HepG2 (cell line): ENCODE measurements around the gene NDUFS7. TPM values are rescaled to one million over a fixed set of nuclear protein-coding genes. Genes with fewer than 3 reads are reported as not detected.

Experiments used
- ARNTL ChIP-seq: sonication (generic); formaldehyde crosslinking; IDR thresholded peaks from 2 replicates; pipeline ENCODE4 v1.4.0; 2020; ENCODE audit warnings: mild to moderate bottlenecking, missing genetic modification reagents
- ATF7 ChIP-seq, 2 experiments: fragments of 450-650 bp in 1 of 2; sonication (generic) in 1 of 2; formaldehyde crosslinking in 1 of 2; IDR thresholded peaks; 2 replicates each; pipeline versions ENCODE4 v1.4.0 to v1.6.1; 2016 to 2020; ENCODE audit warnings: antibody characterized with exemption in 1 of 2, mild to moderate bottlenecking in 1 of 2, missing genetic modification reagents in 1 of 2
- BCL3 ChIP-seq: sonication (generic); formaldehyde crosslinking; IDR thresholded peaks from 2 replicates; pipeline ENCODE4 v1.5.1; 2020; ENCODE audit warnings: mild to moderate bottlenecking, missing genetic modification reagents, moderate library complexity
- BHLHE40 ChIP-seq: IDR thresholded peaks from 2 replicates; pipeline ENCODE4 v1.6.1; 2011; ENCODE audit warnings: low read length, improper control_type of control experiment
- E2F1 ChIP-seq: sonication (generic); formaldehyde crosslinking; IDR thresholded peaks from 2 replicates; pipeline ENCODE4 v1.5.0; 2020; ENCODE audit warnings: missing genetic modification reagents
- GPBP1L1 ChIP-seq: sonication (generic); formaldehyde crosslinking; IDR thresholded peaks from 2 replicates; pipeline ENCODE4 v1.5.0; 2020; ENCODE audit warnings: mild to moderate bottlenecking, missing genetic modification reagents
- HINFP ChIP-seq: sonication (generic); formaldehyde crosslinking; IDR thresholded peaks from 2 replicates; pipeline ENCODE4 v1.4.0; 2020; ENCODE audit warnings: low read depth, mild to moderate bottlenecking, missing genetic modification reagents
- NKX3-1 ChIP-seq: sonication (generic); formaldehyde crosslinking; IDR thresholded peaks from 2 replicates; pipeline ENCODE4 v1.5.0; 2020; ENCODE audit warnings: missing genetic modification reagents
- PAF1 ChIP-seq: IDR thresholded peaks from 2 replicates; pipeline ENCODE4 v1.6.1; 2016; ENCODE audit warnings: missing genetic modification reagents, missing compliant biosample characterization
- SKI ChIP-seq: fragments of 450-650 bp; IDR thresholded peaks from one replicate; pipeline ENCODE4 v1.6.1; 2018; ENCODE audit warnings: mild to moderate bottlenecking; ENCODE audit not compliant: partially characterized antibody
- TEF ChIP-seq: sonication (generic); formaldehyde crosslinking; IDR thresholded peaks from 2 replicates; pipeline ENCODE4 v1.5.0; 2020; ENCODE audit warnings: missing genetic modification reagents
- TRIM24 ChIP-seq: sonication (generic); formaldehyde crosslinking; IDR thresholded peaks from 2 replicates; pipeline ENCODE4 v1.8.0; 2022; ENCODE audit warnings: mild to moderate bottlenecking, missing genetic modification reagents
- WIZ ChIP-seq: sonication (generic); formaldehyde crosslinking; IDR thresholded peaks from 2 replicates; pipeline ENCODE4 v1.5.1; 2020; ENCODE audit warnings: mild to moderate bottlenecking, missing genetic modification reagents
- ZNF274 ChIP-seq: sonication (generic); formaldehyde crosslinking; IDR thresholded peaks from 2 replicates; pipeline ENCODE4 v1.5.1; 2020; ENCODE audit warnings: mild to moderate bottlenecking, missing genetic modification reagents
- ZNF367 ChIP-seq: sonication (generic); formaldehyde crosslinking; IDR thresholded peaks from 2 replicates; pipeline ENCODE4 v1.4.0; 2020; ENCODE audit warnings: missing genetic modification reagents, borderline replicate concordance
- ZNF670 ChIP-seq: sonication (generic); formaldehyde crosslinking; IDR thresholded peaks from 2 replicates; pipeline ENCODE4 v1.8.0; 2022; ENCODE audit warnings: mild to moderate bottlenecking, missing genetic modification reagents, borderline replicate concordance
- ZNF709 ChIP-seq: sonication (generic); formaldehyde crosslinking; IDR thresholded peaks from 2 replicates; pipeline ENCODE4 v1.5.0; 2020; ENCODE audit warnings: mild to moderate bottlenecking, missing genetic modification reagents
- ZNF780A ChIP-seq: sonication (generic); formaldehyde crosslinking; IDR thresholded peaks from 2 replicates; pipeline ENCODE4 v1.8.0; 2022; ENCODE audit warnings: mild to moderate bottlenecking, missing genetic modification reagents, moderate library complexity
- ZSCAN20 ChIP-seq: sonication (generic); formaldehyde crosslinking; IDR thresholded peaks from 2 replicates; pipeline ENCODE4 v1.4.0; 2020; ENCODE audit warnings: missing genetic modification reagents, mild to moderate bottlenecking, borderline replicate concordance
- polyA plus RNA-seq, 8 experiments: library from polyadenylated mRNA; depleted of rRNA in 3 of 8; stranded (reverse) in 7 of 8; unstranded in 1 of 8; fragments of >200 nt; fragmentation: Illumina TruSeq in 4 of 8; extraction: Trizol in 4 of 8; gene quantifications; 2 replicates each; pipeline versions ENCODE4 v1.2.1 to v1.2.3, GENCODE V29; 2011 to 2016; ENCODE audit warnings: low read depth in 4 of 8, missing spikeins in 1 of 8, mixed read lengths in 1 of 8; ENCODE audit not compliant: insufficient read depth in 1 of 8
- total RNA-seq, 5 experiments: library from RNA; depleted of rRNA; stranded (reverse); fragments of >200 nt; fragmentation: Illumina TruSeq; extraction: Trizol; gene quantifications; 2 replicates each; pipeline ENCODE4 v1.2.3, GENCODE V29; 2016; ENCODE audit warnings: low read depth in 1 of 5

NDUFS7 gene
- total and polyA plus RNA-seq, 2 of the 13 experiments (the other 11 are each of a cell fraction or from before 2014, with no cell fraction given) = 34.3 to 66.9 TPM

- TF ChIP-seq TEF (CRISPR knock-in tag) = no peak; the same call in 1 of the 2 replicates
- TF ChIP-seq ZNF670 (CRISPR knock-in tag) = peak; percentile 99
- peak; percentile 80; the same call in 1 of the 2 replicates for TF ChIP-seq ARNTL (CRISPR knock-in tag)
- no peak for TF ChIP-seq PAF1
- TF ChIP-seq WIZ (CRISPR knock-in tag) = peak; percentile 85
- TF ChIP-seq BHLHE40 = peak; percentile 82
- peak; percentile 85 for TF ChIP-seq HINFP
- TF ChIP-seq BCL3 = peak; percentile 95
- TF ChIP-seq ZNF780A (CRISPR knock-in tag) = peak; percentile 88; the same call in 1 of the 2 replicates
- TF ChIP-seq NKX3-1 (CRISPR knock-in tag) = peak; percentile 56; the same call in 1 of the 2 replicates
- peak; percentile 93 for TF ChIP-seq ZNF274 (CRISPR knock-in tag)
- TF ChIP-seq GPBP1L1 (CRISPR knock-in tag) = no peak
- TF ChIP-seq ZSCAN20 (CRISPR knock-in tag) = peak; percentile 79
- no peak; the same call in none of the 2 replicates for TF ChIP-seq E2F1 (CRISPR knock-in tag)
- TF ChIP-seq ZNF367 (CRISPR knock-in tag) = 0 out of 2 replicates have a peak, but pooled peaks have one; percentile 42
- peak; percentile 96 for TF ChIP-seq ZNF709 (CRISPR knock-in tag)
- no peak for TF ChIP-seq TRIM24 (CRISPR knock-in tag)
- peak; percentile 91 for TF ChIP-seq SKI
- peak; percentile 26; the same call in 1 of the 2 replicates for TF ChIP-seq ATF7 (IDR thresholded peaks at IDR 0.05)
- TF ChIP-seq ATF7 (CRISPR knock-in tag; IDR thresholded peaks at IDR 0.05) = peak; percentile 95; the same call in 1 of the 2 replicates
Observed at GRCh38 chr19:1383312-1384084, at the start of gene NDUFS7 (continued).
